ENCODE results near the gene KCP. TPM values are rescaled to one million over a fixed set of nuclear protein-coding genes. Genes with fewer than 3 reads are reported as not detected.

The KCP gene
- total RNA-seq, 1 experiment from 2014 or later, result 5.3 TPM

DNA sequence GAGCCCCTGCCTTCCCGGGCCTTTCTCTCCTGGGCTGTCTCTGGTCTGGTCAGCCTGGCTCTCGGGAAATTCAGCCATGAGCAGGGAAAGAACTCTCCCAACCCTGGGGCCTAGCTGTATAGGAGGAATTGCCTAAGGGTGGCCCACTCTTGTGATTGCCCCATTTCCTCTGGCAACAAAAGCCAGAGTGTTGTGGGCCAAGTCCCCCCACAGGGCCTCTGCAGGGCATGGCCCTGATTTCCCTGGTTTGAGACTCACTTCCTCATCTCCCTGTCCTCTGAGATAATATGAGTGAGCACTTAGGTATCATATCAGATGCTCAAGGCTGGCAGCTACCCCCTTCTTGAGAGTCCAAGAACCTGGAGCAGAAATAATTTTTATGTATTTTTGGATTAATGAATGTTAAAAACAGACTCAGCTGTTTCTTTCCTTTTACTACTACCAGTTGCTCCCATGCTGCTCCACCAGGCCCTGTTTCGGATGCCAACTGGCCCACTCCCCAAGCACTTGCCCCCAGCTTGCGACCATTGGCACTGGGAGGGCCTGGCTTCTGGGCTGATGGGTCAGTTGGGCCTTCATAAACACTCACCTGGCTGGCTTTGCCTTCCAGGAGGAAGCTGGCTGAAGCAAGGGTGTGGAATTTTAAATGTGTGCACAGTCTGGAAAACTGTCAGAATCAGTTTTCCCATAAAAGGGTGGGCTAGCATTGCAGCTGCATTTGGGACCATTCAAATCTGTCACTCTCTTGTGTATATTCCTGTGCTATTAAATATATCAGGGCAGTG, 38.7 kb upstream of the KCP start:
- no peak overlapping the region for H3K4ac ChIP-seq (ENCODE audit: low read depth, low read length)

More for the DNA sequence above, 38.7 kb upstream of the KCP start:
- no peaks in the 10 kb centered on the region; the same call in 1 of the 2 replicates for H3K27me3 Mint-ChIP-seq (ENCODE audit: low read depth)
- no peak overlapping the region for H2AK5ac ChIP-seq (ENCODE audit: insufficient read length, low read length)
- no peak overlapping the region for H3K4me3 Mint-ChIP-seq
- H4K5ac ChIP-seq (ENCODE audit: insufficient read length, low read depth, low read length), result no peak overlapping the region
- H2BK5ac ChIP-seq (ENCODE audit: insufficient read length, low read length), result no peak overlapping the region
- H2BK20ac ChIP-seq (ENCODE audit: low read depth, low read length, poor library complexity, severe bottlenecking), result no peak overlapping the region
- H3K79me1 ChIP-seq (ENCODE audit: insufficient read depth, low read depth, low read length, poor library complexity, severe bottlenecking), result no peaks in the 10 kb centered on the region
- peaks cover 20 to 21% of the 10 kb centered on the region in 2 experiments for H3K4me1 Mint-ChIP-seq
- no peak overlapping the region for H3T11ph ChIP-seq (ENCODE audit: low read length)
- H2AFZ ChIP-seq (ENCODE audit: low read length), result no peak overlapping the region
- H3K79me2 ChIP-seq (ENCODE audit: insufficient read depth, low read length), result no peaks in the 10 kb centered on the region
- no peak overlapping the region for H3K18ac ChIP-seq (ENCODE audit: insufficient read length, low read depth, low read length)
- H2BK120ac ChIP-seq (ENCODE audit: low read depth, low read length, poor library complexity, severe bottlenecking), result no peak overlapping the region
- H2BK15ac ChIP-seq (ENCODE audit: low read depth, low read length), result no peak overlapping the region
- no peak overlapping the region for H4K91ac ChIP-seq (ENCODE audit: insufficient read length, low read depth, low read length)
- no peaks in the 10 kb centered on the region for H3K9me3 Mint-ChIP-seq
- H2BK12ac ChIP-seq (ENCODE audit: insufficient read length, low read depth, low read length), result no peak overlapping the region
- no peaks in the 10 kb centered on the region for H3K9me3 ChIP-seq (ENCODE audit: control insufficient read depth, low read depth, low read length)
- TF ChIP-seq, protein P1, sequence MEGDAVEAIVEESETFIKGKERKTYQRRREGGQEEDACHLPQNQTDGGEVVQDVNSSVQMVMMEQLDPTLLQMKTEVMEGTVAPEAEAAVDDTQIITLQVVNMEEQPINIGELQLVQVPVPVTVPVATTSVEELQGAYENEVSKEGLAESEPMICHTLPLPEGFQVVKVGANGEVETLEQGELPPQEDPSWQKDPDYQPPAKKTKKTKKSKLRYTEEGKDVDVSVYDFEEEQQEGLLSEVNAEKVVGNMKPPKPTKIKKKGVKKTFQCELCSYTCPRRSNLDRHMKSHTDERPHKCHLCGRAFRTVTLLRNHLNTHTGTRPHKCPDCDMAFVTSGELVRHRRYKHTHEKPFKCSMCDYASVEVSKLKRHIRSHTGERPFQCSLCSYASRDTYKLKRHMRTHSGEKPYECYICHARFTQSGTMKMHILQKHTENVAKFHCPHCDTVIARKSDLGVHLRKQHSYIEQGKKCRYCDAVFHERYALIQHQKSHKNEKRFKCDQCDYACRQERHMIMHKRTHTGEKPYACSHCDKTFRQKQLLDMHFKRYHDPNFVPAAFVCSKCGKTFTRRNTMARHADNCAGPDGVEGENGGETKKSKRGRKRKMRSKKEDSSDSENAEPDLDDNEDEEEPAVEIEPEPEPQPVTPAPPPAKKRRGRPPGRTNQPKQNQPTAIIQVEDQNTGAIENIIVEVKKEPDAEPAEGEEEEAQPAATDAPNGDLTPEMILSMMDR (conservative IDR thresholded peaks at IDR 0.05), result no peak
- DNase-seq, result no peak
- H3K14ac ChIP-seq (ENCODE audit: insufficient read depth, low read length), result no peak overlapping the region
- no peak overlapping the region for H3K27ac Mint-ChIP-seq
- H3K27me3 ChIP-seq (ENCODE audit: insufficient read depth, low read length), result no peaks in the 10 kb centered on the region
- H4K8ac ChIP-seq (replicated peaks; ENCODE audit: insufficient read length, low read depth, low read length), result no peak overlapping the region
- no peak overlapping the region for H3K23ac ChIP-seq (ENCODE audit: insufficient read length, low read depth, low read length)
- H3K9ac ChIP-seq (ENCODE audit: extremely low read depth, insufficient read length, low read length), result no peak overlapping the region
- H3K23me2 ChIP-seq (ENCODE audit: insufficient read length, low read depth, low read length, poor library complexity, severe bottlenecking), result no peaks in the 10 kb centered on the region
- WGBS (ENCODE audit: extremely low coverage, insufficient read length, low lambda C conversion rate), result no CpG with 5 or more reads among the region's 4 CpGs
- peaks cover 0 to 22% (median 17%) of the 10 kb centered on the region in 3 experiments; a peak in 6 of 7 replicates for H3K36me3 Mint-ChIP-seq (ENCODE audit: insufficient read depth in 1 of 3, low read depth in 3 of 3)
- H4K20me1 ChIP-seq (ENCODE audit: control insufficient read depth, insufficient read depth, insufficient read length), result no peaks in the 10 kb centered on the region
- H3K27ac ChIP-seq (ENCODE audit: insufficient read length, low read depth, low read length), result no peak overlapping the region
- no peak overlapping the region for H3K4me2 ChIP-seq (ENCODE audit: insufficient read depth, insufficient read length, low read length)
- H3K4me1 ChIP-seq (ENCODE audit: insufficient read depth, low read length), result no peaks in the 10 kb centered on the region; the same call in 1 of the 2 replicates
- no peak overlapping the region for H3K56ac ChIP-seq (ENCODE audit: insufficient read length, low read depth, low read length)
